H1 (cell line): ENCODE measurements around the gene ITPR3. TPM values are rescaled to one million over a fixed set of nuclear protein-coding genes. Genes with fewer than 3 reads are reported as not detected.
A peak's percentile ranks its signal among the peaks of the same experiment; 100 is the strongest.

Experiments used
- CTCF ChIA-PET: fragments of 300-600 bp; sonication (Branson Sonifier 250); formaldehyde crosslinking; loops from one replicate; lab custom pipeline; 2021; ENCODE audit not compliant: partially characterized antibody; lab: Charles Lee
- POLR2A ChIA-PET: fragments of 300-600 bp; sonication (Branson Sonifier 250); formaldehyde crosslinking; loops from one replicate; lab custom pipeline; 2021; ENCODE audit warnings: inconsistent platforms; ENCODE audit not compliant: partially characterized antibody; lab: Charles Lee
- DNase-seq, 2 experiments: peaks; one replicate each; pipeline versions ENCODE4 v3.0.0 to v3.0.0-alpha.2; 2010 to 2022; ENCODE audit warnings: low spot score in 2 of 2, low read depth in 1 of 2, mixed read lengths in 1 of 2
- FAIRE-seq: peaks from 2 replicates; lab custom pipeline; 2011; peaks lifted over from hg19 to GRCh38; lab: Jason Lieb, UNC
- H2AFZ ChIP-seq: 2 replicates; pipeline ENCODE4 v1.8.1; 2012; ENCODE audit warnings: low read length, inconsistent platforms
- H2AK5ac ChIP-seq: 2 replicates; pipeline ENCODE4 v1.6.1; 2013; ENCODE audit warnings: low read depth, low read length
- H2BK120ac ChIP-seq: replicated peaks from 2 replicates; pipeline ENCODE3; 2013; ENCODE audit warnings: low read depth, low read length, inconsistent platforms
- H2BK12ac ChIP-seq: 2 replicates; pipeline ENCODE4 v1.6.1; 2013; ENCODE audit warnings: low read depth, low read length
- H2BK15ac ChIP-seq: 2 replicates; pipeline ENCODE4 v1.6.1; 2013; ENCODE audit warnings: low read length
- H2BK20ac ChIP-seq: 2 replicates; pipeline ENCODE4 v1.6.1; 2013; ENCODE audit warnings: low read length
- H2BK5ac ChIP-seq: 2 replicates; pipeline ENCODE4 v1.6.1; 2013; ENCODE audit warnings: low read depth, low read length
- H3K14ac ChIP-seq: 2 replicates; pipeline ENCODE4 v1.6.1; 2013; ENCODE audit warnings: inconsistent platforms; ENCODE audit not compliant: insufficient read length
- H3K18ac ChIP-seq: 2 replicates; pipeline ENCODE4 v1.6.1; 2013; ENCODE audit warnings: low read length; ENCODE audit errors: extremely low read depth
- H3K23ac ChIP-seq: 2 replicates; pipeline ENCODE4 v1.6.1; 2013; ENCODE audit warnings: inconsistent platforms; ENCODE audit not compliant: insufficient read length
- H3K23me2 ChIP-seq: 2 replicates; pipeline ENCODE4 v1.6.1; 2013; ENCODE audit warnings: low read depth, low read length
- H3K27ac ChIP-seq: 2 replicates; pipeline ENCODE4 v1.6.1; 2011; ENCODE audit warnings: low read depth, low read length, inconsistent platforms
- H3K27me3 ChIP-seq, 4 experiments: replicated peaks in 1 of 4; 1 replicate in 1 of 4; 2 replicates in 3 of 4; pipeline versions ENCODE4 v1.6.1 to v1.8.1; 2011 to 2013; ENCODE audit warnings: low read length in 3 of 4, mild to moderate bottlenecking in 3 of 4, inconsistent platforms in 2 of 4, mixed read lengths in 2 of 4, moderate library complexity in 1 of 4; ENCODE audit not compliant: control insufficient read depth in 3 of 4, insufficient read depth in 3 of 4; ENCODE audit errors: extremely low read depth in 1 of 4
- H3K36me3 ChIP-seq, 4 experiments: 2 replicates each; pipeline versions ENCODE4 v1.6.1 to v1.8.1; 2011 to 2013; ENCODE audit warnings: mild to moderate bottlenecking in 4 of 4, low read length in 3 of 4, moderate library complexity in 2 of 4, control low read depth in 1 of 4, inconsistent platforms in 1 of 4; ENCODE audit not compliant: insufficient read depth in 4 of 4, control insufficient read depth in 2 of 4
- H3K4ac ChIP-seq: replicated peaks from 2 replicates; pipeline ENCODE3; 2013; ENCODE audit warnings: low read length, low read depth, mixed read lengths, inconsistent platforms; ENCODE audit not compliant: insufficient read length
- H3K4me1 ChIP-seq, 4 experiments: replicated peaks in 1 of 4; 1 replicate in 1 of 4; 2 replicates in 3 of 4; pipeline versions ENCODE4 v1.6.1 to v1.8.1; 2011 to 2013; ENCODE audit warnings: low read length in 3 of 4, inconsistent platforms in 2 of 4, mixed read lengths in 1 of 4; ENCODE audit not compliant: insufficient read depth in 4 of 4, control insufficient read depth in 3 of 4
- H3K4me2 ChIP-seq, 2 experiments: 2 replicates each; pipeline versions ENCODE4 v1.6.1 to v1.8.1; 2011 to 2013; ENCODE audit warnings: low read depth in 2 of 2, low read length in 2 of 2, control low read depth in 1 of 2, inconsistent platforms in 1 of 2, mild to moderate bottlenecking in 1 of 2; ENCODE audit not compliant: insufficient read depth in 1 of 2
- H3K4me3 ChIP-seq, 4 experiments: fragments of 200-600, 300-600 bp in 1 of 4; sonication (generic), shearing (Covaris generic), sonication (Bioruptor Twin) in 1 of 4; 2 replicates each; pipeline versions ENCODE4 v1.5.1 to v1.8.1; 2011 to 2016; ENCODE audit warnings: low read length in 4 of 4, low read depth in 3 of 4, control low read depth in 2 of 4, inconsistent platforms in 2 of 4, mild to moderate bottlenecking in 2 of 4, mixed read lengths in 1 of 4, moderate library complexity in 1 of 4; ENCODE audit not compliant: insufficient read depth in 2 of 4; ENCODE audit errors: extremely low read depth in 1 of 4
- H3K56ac ChIP-seq: replicated peaks from 2 replicates; pipeline ENCODE3; 2013; ENCODE audit warnings: low read depth, mild to moderate bottlenecking, mixed read lengths, low read length, inconsistent platforms; ENCODE audit not compliant: insufficient read length
- H3K79me1 ChIP-seq: 2 replicates; pipeline ENCODE4 v1.6.1; 2013; ENCODE audit warnings: low read depth, low read length, control low read depth
- H3K79me2 ChIP-seq, 2 experiments: 2 replicates each; pipeline versions ENCODE4 v1.6.1 to v1.8.1; 2012 to 2013; ENCODE audit warnings: low read length in 2 of 2, mild to moderate bottlenecking in 2 of 2, inconsistent platforms in 1 of 2; ENCODE audit not compliant: insufficient read depth in 2 of 2, control insufficient read depth in 1 of 2
- H3K9ac ChIP-seq, 4 experiments: replicated peaks in 1 of 4; 1 replicate in 1 of 4; 2 replicates in 3 of 4; pipeline versions ENCODE4 v1.6.1 to v1.8.1; 2011 to 2013; ENCODE audit warnings: low read depth in 3 of 4, low read length in 3 of 4, control low read depth in 2 of 4, mild to moderate bottlenecking in 2 of 4, moderate library complexity in 2 of 4, inconsistent platforms in 1 of 4; ENCODE audit errors: extremely low read depth in 1 of 4
- H3K9me3 ChIP-seq, 2 experiments: 2 replicates each; pipeline versions ENCODE4 v1.6.1 to v1.8.1; 2012 to 2013; ENCODE audit warnings: mild to moderate bottlenecking in 2 of 2, moderate library complexity in 2 of 2, control low read depth in 1 of 2, inconsistent platforms in 1 of 2, low read depth in 1 of 2, low read length in 1 of 2, mixed read lengths in 1 of 2; ENCODE audit not compliant: insufficient read depth in 2 of 2
- H4K20me1 ChIP-seq, 2 experiments: replicated peaks in 1 of 2; 2 replicates each; pipeline versions ENCODE3 to v1.8.1; 2011 to 2013; ENCODE audit warnings: inconsistent platforms in 2 of 2, low read length in 2 of 2, mild to moderate bottlenecking in 1 of 2; ENCODE audit not compliant: insufficient read depth in 2 of 2, control insufficient read depth in 1 of 2
- H4K5ac ChIP-seq: 2 replicates; pipeline ENCODE4 v1.6.1; 2013; ENCODE audit warnings: low read length, low read depth, mixed read lengths, inconsistent platforms; ENCODE audit not compliant: insufficient read length
- H4K8ac ChIP-seq: 2 replicates; pipeline ENCODE4 v1.8.0; 2013; ENCODE audit warnings: mild to moderate bottlenecking, moderate library complexity, low read length, inconsistent platforms; ENCODE audit not compliant: insufficient read depth; ENCODE audit errors: extremely low read depth
- H4K91ac ChIP-seq: replicated peaks from 2 replicates; pipeline ENCODE3; 2013; ENCODE audit warnings: low read length, mixed read lengths, inconsistent platforms; ENCODE audit not compliant: insufficient read length
- JUN ChIP-seq: IDR thresholded peaks from 2 replicates; pipeline ENCODE4 v1.6.1; 2011; ENCODE audit warnings: low read depth, mild to moderate bottlenecking, improper control_type of control experiment, low read length
- KDM1A ChIP-seq: fragments of 200-600, 300-600 bp; sonication (generic); IDR thresholded peaks from 2 replicates; pipeline ENCODE4 v1.7.1; 2016; ENCODE audit warnings: mild to moderate bottlenecking, low read length, borderline replicate concordance
- NRF1 ChIP-seq: IDR thresholded peaks from 2 replicates; pipeline ENCODE4 v1.6.1; 2011; ENCODE audit warnings: mild to moderate bottlenecking, low read depth, low read length, improper control_type of control experiment
- WGBS, 2 experiments: shearing (Covaris generic) in 1 of 2; methylation state at CpG; one replicate each; pipeline versions ENCODE4 v1.1.6 to v1.1.7; 2013 to 2015; ENCODE audit warnings: low lambda C conversion rate in 2 of 2, mixed read lengths in 2 of 2, inconsistent platforms in 1 of 2, low coverage in 1 of 2, missing lambda C conversion rate in 1 of 2; ENCODE audit not compliant: insufficient replicate concordance in 2 of 2, insufficient coverage in 1 of 2, insufficient read length in 1 of 2; ENCODE audit errors: extremely low coverage in 1 of 2, missing lambda C conversion rate in 1 of 2; 5-methylcytosine and 5-hydroxymethylcytosine counted together
- polyA plus RNA-seq, 7 experiments: library from polyadenylated mRNA; depleted of rRNA in 3 of 7; stranded (reverse) in 5 of 7; unstranded in 2 of 7; fragments of >200 nt in 5 of 7; fragments of 200-250 nt in 2 of 7; gene quantifications; 1 replicate in 5 of 7; 2 replicates in 1 of 7; 4 replicates in 1 of 7; pipeline versions ENCODE4 v1.2.1 to v1.2.3, GENCODE V29; 2011 to 2013; ENCODE audit warnings: missing spikeins in 2 of 7, mixed read lengths in 2 of 7
- total RNA-seq: library from RNA; stranded (reverse); fragmentation: NEBNext Ultra II Directional; extraction: Animal tissue kit (Norgen Biotek cat#: 25700); gene quantifications from 2 replicates; pipeline ENCODE4 v1.2.1, GENCODE V29; 2021
- TF ChIP-seq, protein P1 (sequence below): IDR thresholded peaks from 2 replicates; pipeline ENCODE4 v1.6.1; 2011; ENCODE audit warnings: low read depth, mild to moderate bottlenecking, low read length; ENCODE audit not compliant: insufficient read depth

The ITPR3 gene
- total and polyA plus RNA-seq, 2 of the 8 experiments (the other 6 are each of a cell fraction or from before 2014, with no cell fraction given) = 29.1 to 45.7 TPM

DNA sequence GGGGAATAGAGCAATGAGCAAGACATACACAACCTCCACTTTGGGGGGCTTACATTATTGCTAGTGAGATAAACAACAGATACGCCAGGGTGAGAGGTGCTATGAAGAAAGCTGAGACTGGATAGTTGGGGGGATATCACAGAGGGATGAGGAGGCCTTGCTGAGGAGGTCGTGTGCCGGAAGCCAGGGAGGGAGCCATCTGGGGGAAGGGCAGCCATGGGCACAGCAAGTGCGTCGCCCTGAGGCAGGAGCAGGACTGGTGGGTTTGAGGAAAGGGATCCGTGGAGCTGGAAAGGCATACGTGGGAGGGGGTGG is 28.9 kb upstream of the ITPR3 start:
- H3K36me3 ChIP-seq = no peaks in the 10 kb centered on the region
- H2BK12ac ChIP-seq = peak overlapping the region; percentile 98; the same call in 1 of the 2 replicates
- H2BK5ac ChIP-seq = peak overlapping the region; percentile 78; the same call in 1 of the 2 replicates
- H3K27ac ChIP-seq = no peak overlapping the region
- H4K5ac ChIP-seq = no peak overlapping the region
- 0 out of 2 replicates have a peak overlapping the region, but pooled peaks have one; percentile 10 for H2AK5ac ChIP-seq
- no peak overlapping the region for H2AFZ ChIP-seq
- 75% methylated on average over 7 of the region's 7 CpGs; no CpG with 5 or more reads in 1 of the 2 experiments for WGBS, 2 experiments
- H3K4me2 ChIP-seq = no peak overlapping the region; a peak in 1 of 4 replicates
- no peaks in the 10 kb centered on the region for H3K79me1 ChIP-seq
- POLR2A ChIA-PET = interaction anchor here (1.0 to 1.6 kb wide), 8 partner anchors 12 to 138 kb away, joined by 3 to 6 read pairs (median 4); partner anchors contain the start of genes ITPR3 and ZBTB9
- no peaks in the 10 kb centered on the region; the same call in 1 of the 2 replicates for H3K23me2 ChIP-seq
- no peak overlapping the region for H3K14ac ChIP-seq
- H3K56ac ChIP-seq = no peak overlapping the region
- H3K9ac ChIP-seq = no peak overlapping the region
- DNase-seq = no peak
- TF ChIP-seq JUN (no peak), KDM1A (no peak), NRF1 (no peak)
- TF ChIP-seq, protein P1, sequence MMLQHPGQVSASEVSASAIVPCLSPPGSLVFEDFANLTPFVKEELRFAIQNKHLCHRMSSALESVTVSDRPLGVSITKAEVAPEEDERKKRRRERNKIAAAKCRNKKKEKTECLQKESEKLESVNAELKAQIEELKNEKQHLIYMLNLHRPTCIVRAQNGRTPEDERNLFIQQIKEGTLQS = no peak
- H3K4me1 ChIP-seq = peaks cover 5 to 28% (median 17%) of the 10 kb centered on the region in 4 experiments
- FAIRE-seq = no peak
- no peaks in the 10 kb centered on the region for H3K79me2 ChIP-seq
- H3K23ac ChIP-seq = no peak overlapping the region
- no peak overlapping the region for H3K4me3 ChIP-seq
- H3K9me3 ChIP-seq = no peaks in the 10 kb centered on the region
- peak overlapping the region; percentile 92 for H2BK20ac ChIP-seq
- peak overlapping the region; percentile 53; the same call in 1 of the 2 replicates for H2BK15ac ChIP-seq
- H3K27me3 ChIP-seq = no peaks in the 10 kb centered on the region
- no peak overlapping the region; the same call in 1 of the 2 replicates for H4K8ac ChIP-seq
- H3K4ac ChIP-seq = peak overlapping the region; percentile 65
- peak overlapping the region; percentile 95; the same call in 1 of the 2 replicates for H3K18ac ChIP-seq
- no peaks in the 10 kb centered on the region for H4K20me1 ChIP-seq
- no peak overlapping the region for H2BK120ac ChIP-seq
- peak overlapping the region; percentile 90 for H4K91ac ChIP-seq
- CTCF ChIA-PET = interaction anchor here (1.0 to 9.3 kb wide), 12 partner anchors 10 to 119 kb away, joined by 3 to 131 read pairs (median 8); partner anchors contain the start of genes ITPR3 and UQCC2
